ENCODE measurements around the gene TRPM7.
"Not testable (repeated sequence)": the region's sequence is repeated elsewhere in the genome, so short reads cannot be mapped to it uniquely, and the experiment has no call there.

The TRPM7 gene

GRCh38 chr15:50613600-50613999 lies 73.0 kb downstream of the TRPM7 start:
- no peaks in the 10 kb centered on the region for H3K4me1 ChIP-seq (ENCODE audit: low read length)
- no peak overlapping the region for H3K27ac ChIP-seq (ENCODE audit: low read length)
- no peak for DNase-seq
- no peak overlapping the region for H3K4me3 ChIP-seq (ENCODE audit: low read length)
- H3K36me3 ChIP-seq (replicated peaks; ENCODE audit: insufficient read depth, low read length), result peaks cover 8% of the 10 kb centered on the region; the same call in 1 of the 2 replicates
- H4K20me1 ChIP-seq (ENCODE audit: insufficient read depth, low read length), result no peaks in the 10 kb centered on the region; the same call in 1 of the 2 replicates
- no peaks in the 10 kb centered on the region for H3K9me3 ChIP-seq (replicated peaks; ENCODE audit: insufficient read depth, low read length)
- no peak overlapping the region for H2AFZ ChIP-seq (ENCODE audit: low read length)
- H3K9me2 ChIP-seq (replicated peaks; ENCODE audit: insufficient read depth, low read length), result no peaks in the 10 kb centered on the region
- H3F3A ChIP-seq (ENCODE audit: insufficient read depth, low read length), result no peaks in the 10 kb centered on the region
- no peaks in the 10 kb centered on the region for H3K27me3 ChIP-seq (replicated peaks; ENCODE audit: insufficient read depth, low read length)
- TF ChIP-seq EZH2phosphoT487 (IDR thresholded peaks at IDR 0.05; ENCODE audit: low read length) (no peak), EZH2 (optimal IDR thresholded peaks at IDR 0.05; ENCODE audit: low read depth, low read length) (no peak)
- TF ChIP-seq, protein P1, sequence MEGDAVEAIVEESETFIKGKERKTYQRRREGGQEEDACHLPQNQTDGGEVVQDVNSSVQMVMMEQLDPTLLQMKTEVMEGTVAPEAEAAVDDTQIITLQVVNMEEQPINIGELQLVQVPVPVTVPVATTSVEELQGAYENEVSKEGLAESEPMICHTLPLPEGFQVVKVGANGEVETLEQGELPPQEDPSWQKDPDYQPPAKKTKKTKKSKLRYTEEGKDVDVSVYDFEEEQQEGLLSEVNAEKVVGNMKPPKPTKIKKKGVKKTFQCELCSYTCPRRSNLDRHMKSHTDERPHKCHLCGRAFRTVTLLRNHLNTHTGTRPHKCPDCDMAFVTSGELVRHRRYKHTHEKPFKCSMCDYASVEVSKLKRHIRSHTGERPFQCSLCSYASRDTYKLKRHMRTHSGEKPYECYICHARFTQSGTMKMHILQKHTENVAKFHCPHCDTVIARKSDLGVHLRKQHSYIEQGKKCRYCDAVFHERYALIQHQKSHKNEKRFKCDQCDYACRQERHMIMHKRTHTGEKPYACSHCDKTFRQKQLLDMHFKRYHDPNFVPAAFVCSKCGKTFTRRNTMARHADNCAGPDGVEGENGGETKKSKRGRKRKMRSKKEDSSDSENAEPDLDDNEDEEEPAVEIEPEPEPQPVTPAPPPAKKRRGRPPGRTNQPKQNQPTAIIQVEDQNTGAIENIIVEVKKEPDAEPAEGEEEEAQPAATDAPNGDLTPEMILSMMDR (IDR thresholded peaks at IDR 0.05; ENCODE audit: low read length), result no peak
- no peak overlapping the region for H3K9ac ChIP-seq (ENCODE audit: low read length)
- H3K4me2 ChIP-seq (ENCODE audit: low read depth, low read length), result no peak overlapping the region
- H3K79me2 ChIP-seq (ENCODE audit: low read length), result no peaks in the 10 kb centered on the region

DNA sequence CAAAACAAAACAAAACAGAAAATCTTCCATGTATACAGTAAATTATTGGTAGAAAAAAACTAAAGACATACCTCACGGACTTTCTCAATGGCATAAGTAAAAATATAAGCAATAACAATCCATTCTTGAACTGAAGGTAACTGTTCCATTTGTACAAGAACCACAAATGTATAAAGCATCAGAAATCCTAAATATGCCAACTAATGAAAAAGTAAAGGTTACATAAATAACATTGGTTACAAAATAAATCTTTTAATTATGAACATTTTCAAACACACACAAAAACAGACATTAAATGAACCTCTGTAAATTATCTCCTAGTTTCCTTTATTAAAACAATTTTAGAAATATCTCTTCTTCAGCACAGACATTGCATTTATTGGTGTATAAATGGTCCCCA lies 79.5 kb downstream of the TRPM7 start:
- Histone ChIP-seq H3F3A (ENCODE audit: insufficient read depth, low read length) (no peaks in the 10 kb centered on the region), H3K79me2 (ENCODE audit: low read length) (no peaks in the 10 kb centered on the region), H3K4me1 (ENCODE audit: low read length) (no peaks in the 10 kb centered on the region)

GRCh38 chr15:50605462-50605861 lies 81.1 kb downstream of the TRPM7 start:
- Histone ChIP-seq H3K9me2 (replicated peaks; ENCODE audit: insufficient read depth, low read length) (no peaks in the 10 kb centered on the region), H3K4me3 (ENCODE audit: low read length) (no peak overlapping the region), H2AFZ (ENCODE audit: low read length) (no peak overlapping the region), H3K4me2 (ENCODE audit: low read depth, low read length) (no peak overlapping the region), H3K27ac (ENCODE audit: low read length) (no peak overlapping the region), H3K9ac (ENCODE audit: low read length) (no peak overlapping the region), H3F3A (ENCODE audit: insufficient read depth, low read length) (no peaks in the 10 kb centered on the region), H3K4me1 (ENCODE audit: low read length) (no peaks in the 10 kb centered on the region), H3K79me2 (ENCODE audit: low read length) (no peaks in the 10 kb centered on the region), H4K20me1 (ENCODE audit: insufficient read depth, low read length) (no peaks in the 10 kb centered on the region; the same call in 1 of the 2 replicates), H3K27me3 (replicated peaks; ENCODE audit: insufficient read depth, low read length) (no peaks in the 10 kb centered on the region), H3K36me3 (replicated peaks; ENCODE audit: insufficient read depth, low read length) (peaks cover 14% of the 10 kb centered on the region), H3K9me3 (replicated peaks; ENCODE audit: insufficient read depth, low read length) (no peaks in the 10 kb centered on the region)
- DNase-seq, result no peak
- TF ChIP-seq EZH2phosphoT487 (IDR thresholded peaks at IDR 0.05; ENCODE audit: low read length), result no peak
- TF ChIP-seq, protein P1 (IDR thresholded peaks at IDR 0.05; ENCODE audit: low read length), result no peak
- no peak for TF ChIP-seq EZH2 (optimal IDR thresholded peaks at IDR 0.05; ENCODE audit: low read depth, low read length)

More for the DNA sequence above, 79.5 kb downstream of the TRPM7 start:
- no peaks in the 10 kb centered on the region for H4K20me1 ChIP-seq (ENCODE audit: insufficient read depth, low read length)
- no peaks in the 10 kb centered on the region for H3K9me3 ChIP-seq (replicated peaks; ENCODE audit: insufficient read depth, low read length)
- DNase-seq, result no peak
- no peaks in the 10 kb centered on the region for H3K27me3 ChIP-seq (replicated peaks; ENCODE audit: insufficient read depth, low read length)
- no peak overlapping the region for H2AFZ ChIP-seq (ENCODE audit: low read length)
- H3K27ac ChIP-seq (ENCODE audit: low read length), result no peak overlapping the region
- H3K4me2 ChIP-seq (ENCODE audit: low read depth, low read length), result no peak overlapping the region
- TF ChIP-seq, protein P1 (IDR thresholded peaks at IDR 0.05; ENCODE audit: low read length), result no peak
- no peak for TF ChIP-seq EZH2phosphoT487 (IDR thresholded peaks at IDR 0.05; ENCODE audit: low read length)
- H3K36me3 ChIP-seq (replicated peaks; ENCODE audit: insufficient read depth, low read length), result peaks cover 14% of the 10 kb centered on the region
- H3K9ac ChIP-seq (ENCODE audit: low read length), result no peak overlapping the region
- H3K4me3 ChIP-seq (ENCODE audit: low read length), result no peak overlapping the region
- H3K9me2 ChIP-seq (replicated peaks; ENCODE audit: insufficient read depth, low read length), result no peaks in the 10 kb centered on the region

DNA sequence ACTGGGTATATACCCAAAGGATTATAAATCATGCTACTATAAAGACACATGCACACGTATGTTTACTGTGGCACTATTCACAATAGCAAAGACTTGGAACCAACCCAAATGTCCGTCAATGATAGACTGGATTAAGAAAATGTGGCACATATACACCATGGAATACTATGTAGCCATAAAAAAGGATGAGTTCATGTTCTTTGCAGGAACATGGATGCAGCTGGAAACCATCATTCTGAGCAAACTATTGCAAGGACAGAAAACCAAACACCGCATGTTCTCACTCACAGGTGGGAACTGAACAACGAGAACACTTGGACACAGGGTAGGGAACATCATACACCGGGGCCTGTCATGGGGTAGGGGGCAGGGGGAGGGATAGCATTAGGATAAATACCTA lies 84.6 kb downstream of the TRPM7 start:
- not testable (repeated sequence) for H2AFZ ChIP-seq (ENCODE audit: low read length); H3F3A ChIP-seq (ENCODE audit: insufficient read depth, low read length); H4K20me1 ChIP-seq (ENCODE audit: insufficient read depth, low read length); H3K27ac ChIP-seq (ENCODE audit: low read length); H3K27me3 ChIP-seq (replicated peaks; ENCODE audit: insufficient read depth, low read length); H3K4me2 ChIP-seq (ENCODE audit: low read depth, low read length); H3K9me2 ChIP-seq (replicated peaks; ENCODE audit: insufficient read depth, low read length); H3K4me3 ChIP-seq (ENCODE audit: low read length); DNase-seq; H3K9me3 ChIP-seq (replicated peaks; ENCODE audit: insufficient read depth, low read length); H3K79me2 ChIP-seq (ENCODE audit: low read length); H3K9ac ChIP-seq (ENCODE audit: low read length); H3K36me3 ChIP-seq (replicated peaks; ENCODE audit: insufficient read depth, low read length); H3K4me1 ChIP-seq (ENCODE audit: low read length)

All from MM.1S (cell line).